ENCODE measurements around the gene ZNHIT1.

Gene ZNHIT1

DNA sequence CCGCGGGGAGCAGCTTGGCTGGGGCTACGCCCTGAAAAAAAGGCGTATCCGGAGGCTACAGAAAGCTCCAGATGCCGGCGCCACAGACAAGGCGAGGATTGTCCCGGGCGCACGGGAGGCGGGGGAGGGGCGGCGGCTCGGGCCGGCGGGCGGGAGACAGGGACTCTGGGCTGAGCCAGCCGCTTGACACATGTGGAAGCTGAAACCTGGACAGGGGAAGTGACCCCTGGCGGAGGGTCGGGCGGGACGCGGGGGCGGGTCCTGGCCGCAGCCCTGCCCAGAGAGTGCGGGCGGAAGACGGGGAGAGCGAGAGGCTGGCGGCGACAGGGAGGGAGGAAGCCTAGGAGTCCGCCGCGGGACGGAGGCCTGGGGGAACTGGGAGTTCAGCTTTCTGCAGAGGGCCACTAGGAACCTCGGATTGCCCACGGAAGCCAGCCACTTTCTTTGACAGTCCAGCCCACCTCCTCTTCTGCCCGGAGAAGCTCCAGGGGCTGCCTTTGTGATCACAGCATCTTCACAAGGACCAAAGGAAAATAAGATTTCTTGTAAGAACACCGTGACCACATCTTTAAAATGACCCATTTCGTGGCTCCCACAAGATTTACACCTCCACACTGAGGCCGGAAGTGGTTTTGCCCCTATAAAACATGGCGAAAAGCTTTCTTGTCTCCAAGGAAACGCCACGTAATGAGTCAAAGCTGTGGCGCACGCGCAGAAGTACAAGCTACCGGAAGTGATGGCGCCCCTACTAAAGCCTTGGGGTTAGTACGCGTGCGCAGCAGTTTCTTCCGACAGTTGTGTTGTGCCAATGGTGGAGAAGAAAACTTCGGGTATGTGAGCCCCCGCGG is at the start of gene ZNHIT1, which contains the start of gene PLOD3:
Gene ZNHIT1, plus strand, starts transcription at position 778 of the 848 bp plus-strand sequence. Its CDS starts 31 bp downstream, at position 809.
Gene PLOD3, minus strand, starts transcription at position 194 of the 848 bp plus-strand sequence. CDS start 307 bp downstream, outside the sequence.
- TF ChIP-seq, protein P1, sequence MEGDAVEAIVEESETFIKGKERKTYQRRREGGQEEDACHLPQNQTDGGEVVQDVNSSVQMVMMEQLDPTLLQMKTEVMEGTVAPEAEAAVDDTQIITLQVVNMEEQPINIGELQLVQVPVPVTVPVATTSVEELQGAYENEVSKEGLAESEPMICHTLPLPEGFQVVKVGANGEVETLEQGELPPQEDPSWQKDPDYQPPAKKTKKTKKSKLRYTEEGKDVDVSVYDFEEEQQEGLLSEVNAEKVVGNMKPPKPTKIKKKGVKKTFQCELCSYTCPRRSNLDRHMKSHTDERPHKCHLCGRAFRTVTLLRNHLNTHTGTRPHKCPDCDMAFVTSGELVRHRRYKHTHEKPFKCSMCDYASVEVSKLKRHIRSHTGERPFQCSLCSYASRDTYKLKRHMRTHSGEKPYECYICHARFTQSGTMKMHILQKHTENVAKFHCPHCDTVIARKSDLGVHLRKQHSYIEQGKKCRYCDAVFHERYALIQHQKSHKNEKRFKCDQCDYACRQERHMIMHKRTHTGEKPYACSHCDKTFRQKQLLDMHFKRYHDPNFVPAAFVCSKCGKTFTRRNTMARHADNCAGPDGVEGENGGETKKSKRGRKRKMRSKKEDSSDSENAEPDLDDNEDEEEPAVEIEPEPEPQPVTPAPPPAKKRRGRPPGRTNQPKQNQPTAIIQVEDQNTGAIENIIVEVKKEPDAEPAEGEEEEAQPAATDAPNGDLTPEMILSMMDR (conservative IDR thresholded peaks at IDR 0.05; ENCODE audit: low read length) = peak; percentile 0; the same call in 1 of the 2 replicates
- H3K4me3 ChIP-seq (ENCODE audit: low read length) = peak within 1 kb of the TSS; percentile 76

DNA sequence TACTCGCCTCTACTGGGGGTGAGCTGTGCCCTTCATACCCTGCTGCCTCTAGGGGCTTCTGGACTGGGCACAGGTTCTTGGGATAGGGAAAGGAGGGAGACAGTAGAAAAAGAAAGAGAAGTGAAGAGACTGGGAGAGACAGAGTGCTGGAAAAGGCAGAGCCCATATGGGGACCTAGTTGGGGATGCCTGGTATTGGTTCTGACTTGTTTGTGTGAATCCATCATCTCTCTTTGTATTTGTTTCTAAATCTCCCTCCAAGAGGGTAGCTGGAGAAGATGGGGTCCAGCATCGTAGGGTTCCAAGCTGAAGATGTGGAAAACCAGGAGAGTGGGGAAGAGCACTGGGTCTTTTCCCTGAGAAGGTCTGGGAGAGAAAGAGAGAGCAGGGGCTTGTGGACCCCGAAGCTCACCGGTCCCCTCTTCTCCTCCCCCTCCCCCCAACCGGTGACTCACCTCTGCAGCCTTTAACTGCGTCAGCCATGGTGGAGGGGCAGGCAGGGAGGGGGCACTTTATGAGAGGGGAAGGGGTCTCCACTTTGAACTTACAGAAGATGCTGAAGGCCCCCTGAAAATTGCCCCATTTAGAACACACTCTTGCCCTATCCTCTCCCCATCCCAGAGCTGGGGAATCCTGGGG is 49.4 kb upstream of the ZNHIT1 start:
- no peak overlapping the region for H3K4me3 ChIP-seq (ENCODE audit: low read length)
- no peak for DNase-seq (ENCODE audit: low read depth)

More for the DNA sequence above, at the start of gene ZNHIT1, which contains the start of gene PLOD3:
- peak; percentile 97 for DNase-seq (ENCODE audit: low read depth)

DNA sequence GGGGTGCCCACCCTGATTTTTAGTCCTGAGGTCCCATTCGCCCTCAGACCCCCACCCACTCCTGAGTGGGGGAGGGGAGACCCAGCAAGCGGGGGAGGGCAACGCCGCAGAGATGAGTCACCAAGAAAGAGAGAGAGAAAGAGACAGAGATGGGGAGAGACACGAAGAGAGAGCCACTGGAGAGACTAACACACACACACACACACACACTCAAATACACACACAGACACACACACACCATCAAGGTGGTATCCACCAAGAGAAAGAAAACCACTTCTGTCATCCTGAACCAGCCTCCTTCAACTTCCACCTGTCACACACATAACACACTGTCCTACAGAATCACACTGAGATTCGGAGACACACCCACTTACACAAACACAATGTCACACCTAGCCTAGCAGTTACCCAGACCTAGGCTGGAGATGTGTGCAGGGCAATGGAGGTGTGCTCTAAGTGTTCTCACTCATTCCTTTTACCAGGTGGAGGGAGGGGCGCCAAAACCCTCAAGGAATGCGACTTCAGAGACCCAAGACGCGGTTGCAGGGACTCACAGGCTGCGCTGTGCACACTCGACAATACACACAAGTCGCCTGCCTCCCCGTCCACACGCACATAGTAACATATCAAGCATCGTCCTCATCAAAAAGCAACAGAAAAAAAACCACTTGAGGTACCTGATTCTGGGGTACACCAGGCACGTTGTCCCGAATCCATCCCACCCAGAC is 48.7 kb upstream of the ZNHIT1 start:
- TF ChIP-seq, protein P1 (conservative IDR thresholded peaks at IDR 0.05; ENCODE audit: low read length) = no peak
- H3K4me3 ChIP-seq (ENCODE audit: low read length) = peak overlapping the region; percentile 27
- DNase-seq (ENCODE audit: low read depth) = no peak

More for the DNA sequence above, 49.4 kb upstream of the ZNHIT1 start:
- TF ChIP-seq, protein P1 (conservative IDR thresholded peaks at IDR 0.05; ENCODE audit: low read length) = no peak

DNA sequence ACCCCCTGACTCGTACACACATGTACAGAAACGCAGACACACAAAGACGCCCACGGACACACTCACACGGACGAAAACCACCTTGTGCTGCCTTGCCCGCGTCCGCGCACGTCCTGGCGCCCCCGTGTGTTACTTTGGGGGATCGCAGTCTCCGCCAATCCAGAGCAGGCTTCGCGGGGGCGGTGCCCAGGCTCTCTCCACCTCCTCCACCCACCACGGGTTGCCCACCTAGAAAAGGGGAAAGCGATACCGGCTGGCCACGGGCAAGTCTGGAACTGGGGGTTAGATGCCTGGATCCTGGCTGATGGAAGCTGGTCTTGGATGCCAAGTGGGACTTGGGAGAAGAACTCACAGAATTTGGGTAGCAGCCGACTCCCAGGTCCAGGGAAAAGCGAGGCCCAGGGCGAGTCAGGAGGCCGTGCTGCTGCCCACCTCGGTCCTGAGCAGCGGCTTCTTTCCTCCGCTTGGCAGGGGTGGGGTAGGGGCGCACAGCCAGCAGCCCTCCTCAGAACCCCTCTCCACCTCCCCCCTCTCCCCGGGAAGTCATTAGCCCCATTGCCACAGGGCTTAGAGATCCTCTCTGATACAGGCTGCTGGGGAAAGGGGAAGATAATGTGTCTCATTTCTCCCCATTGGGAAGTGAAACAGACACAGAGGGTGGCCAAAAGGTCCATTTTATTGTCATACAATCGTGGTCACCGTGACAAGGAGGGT is 48.0 kb upstream of the ZNHIT1 start:
- DNase-seq (ENCODE audit: low read depth) = peak; percentile 51
- TF ChIP-seq, protein P1 (conservative IDR thresholded peaks at IDR 0.05; ENCODE audit: low read length) = peak; percentile 82
- peak overlapping the region; percentile 27 for H3K4me3 ChIP-seq (ENCODE audit: low read length)

DNA sequence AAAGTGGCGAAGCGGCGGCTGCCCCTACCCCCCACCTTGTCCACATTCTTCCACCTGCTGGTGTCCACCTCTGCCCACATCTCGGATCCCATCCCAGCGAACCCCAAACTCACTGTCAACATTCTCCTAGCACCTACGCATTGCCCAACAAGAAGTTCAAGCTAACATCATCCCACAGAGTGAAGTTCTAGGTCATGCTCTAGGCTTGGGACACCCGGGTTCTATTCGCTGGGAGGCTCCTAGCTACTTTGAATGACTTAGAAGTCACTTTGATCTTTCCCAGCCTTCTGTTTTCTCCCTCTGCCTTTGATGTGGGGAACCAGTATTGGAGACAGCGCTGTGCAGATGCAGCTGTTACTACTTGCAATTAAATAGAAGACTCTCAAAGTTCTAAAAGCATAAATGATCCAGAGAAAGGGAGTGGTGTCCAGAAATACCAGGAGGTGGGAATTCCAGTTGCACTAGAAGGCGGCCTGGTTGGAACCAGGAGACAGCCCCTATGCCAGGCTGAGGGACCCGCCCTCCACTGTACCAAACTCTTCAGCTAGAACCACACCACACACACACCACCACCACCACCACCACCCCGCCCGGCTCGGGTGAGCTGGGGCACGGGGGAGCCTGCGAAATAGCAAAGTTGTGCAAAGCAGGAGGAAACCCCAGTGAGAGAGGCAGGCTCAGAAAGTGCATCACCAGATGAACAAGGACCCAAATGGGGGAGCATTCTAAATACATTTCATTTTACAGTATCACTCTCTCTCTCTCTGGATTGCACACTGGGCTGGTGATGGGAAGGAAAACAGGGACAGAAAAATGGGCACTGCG is 47.1 kb upstream of the ZNHIT1 start:
- TF ChIP-seq, protein P1 (conservative IDR thresholded peaks at IDR 0.05; ENCODE audit: low read length) = no peak
- no peak overlapping the region for H3K4me3 ChIP-seq (ENCODE audit: low read length)
- DNase-seq (ENCODE audit: low read depth) = no peak

DNA sequence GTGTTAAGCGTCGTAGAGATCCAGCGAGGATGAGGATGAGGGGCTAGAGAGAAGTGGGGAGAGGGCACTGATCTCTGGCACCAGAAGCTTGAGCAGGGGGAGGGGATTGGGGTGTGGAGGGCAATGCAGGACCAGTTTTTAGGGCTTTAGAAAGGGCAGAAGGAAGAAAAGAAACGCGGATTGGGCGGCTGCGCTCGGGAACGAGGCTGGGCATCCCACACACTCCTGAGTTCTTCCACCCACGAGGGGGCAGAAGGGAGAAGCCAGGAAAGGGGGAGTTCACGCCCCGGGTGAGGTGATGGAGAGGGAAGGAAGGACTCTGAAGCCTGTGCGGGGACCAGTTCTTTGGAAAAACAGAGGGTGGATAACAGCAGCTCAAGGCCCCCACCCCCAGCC is 46.5 kb upstream of the ZNHIT1 start:
- no peak overlapping the region for H3K4me3 ChIP-seq (ENCODE audit: low read length)
- TF ChIP-seq, protein P1 (conservative IDR thresholded peaks at IDR 0.05; ENCODE audit: low read length) = peak; percentile 39
- DNase-seq (ENCODE audit: low read depth) = no peak

Measured in AG10803 (cell line).